Measurements from ENCODE around the gene ASF1B.

GRCh38 chr19:14114854-14115253, 21.5 kb downstream of the ASF1B start:
- peak; percentile 61 for TF ChIP-seq CTCF (IDR thresholded peaks at IDR 0.05; ENCODE audit: low read length)
- no peak for TF ChIP-seq EZH2 (optimal IDR thresholded peaks at IDR 0.05; ENCODE audit: low read depth, low read length)
- no peak for TF ChIP-seq EZH2phosphoT487 (IDR thresholded peaks at IDR 0.05; ENCODE audit: low read length)

All from MM.1S (cell line).